ENCODE data around the gene GMPS. TPM values are rescaled to one million over a fixed set of nuclear protein-coding genes. Genes with fewer than 3 reads are reported as not detected.

GMPS gene
- total RNA-seq, 1 experiment from 2014 or later = 43.3 TPM

- intact Hi-C loops (cut with micrococcal nuclease) = no loop called here
- no peak overlapping the region for H3K4me2 ChIP-seq (ENCODE audit: low read length)
- H3K9me3 ChIP-seq (ENCODE audit: low read length) = no peaks in the 10 kb centered on the region
- ATAC-seq (no peak), DNase-seq (no peak)
- peaks cover 4% of the 10 kb centered on the region for H3K36me3 ChIP-seq (ENCODE audit: low read depth, low read length)
- TF ChIP-seq CTCF (conservative IDR thresholded peaks at IDR 0.05; ENCODE audit: low read depth, low read length) (no peak), EZH2phosphoT487 (IDR thresholded peaks at IDR 0.05; ENCODE audit: borderline replicate concordance, low read length) (no peak), EZH2 (IDR thresholded peaks at IDR 0.05; ENCODE audit: low read length, unreplicated experiment) (no peak)
- no peak overlapping the region for H3K4me3 ChIP-seq (ENCODE audit: low read length)
- peaks cover 73% of the 10 kb centered on the region for H3K79me2 ChIP-seq (ENCODE audit: low read length)
- H3K9me2 ChIP-seq (replicated peaks; ENCODE audit: low read length) = no peaks in the 10 kb centered on the region
- ChIA-PET POLR2A (ENCODE audit: unreplicated experiment) (no interaction called here), CTCF (no interaction called here)
- BruUV-seq (replicated peaks) = no TSS peak
- H3K4me1 ChIP-seq (ENCODE audit: insufficient read depth, low read length) = no peaks in the 10 kb centered on the region; the same call in 1 of the 2 replicates
- H3K27ac ChIP-seq (ENCODE audit: low read length) = no peak overlapping the region
- H3F3A ChIP-seq (ENCODE audit: low read length, unreplicated experiment) = no peaks in the 10 kb centered on the region
- no peaks in the 10 kb centered on the region for H3K27me3 ChIP-seq (ENCODE audit: low read length)
- H2AFZ ChIP-seq (ENCODE audit: low read length) = no peak overlapping the region
- H4K20me1 ChIP-seq (ENCODE audit: low read length) = peaks cover 21% of the 10 kb centered on the region
- no peak overlapping the region for H3K9ac ChIP-seq (ENCODE audit: low read length)
These were observed 19.5 kb downstream of the GMPS start for GRCh38 chr3:155889952-155890351.

GRCh38 chr3:155890671-155891190, 20.3 kb downstream of the GMPS start:
- POLR2A ChIA-PET (ENCODE audit: unreplicated experiment) = no interaction called here
- intact Hi-C loops (cut with micrococcal nuclease) = no loop called here
- Histone ChIP-seq H3K79me2 (ENCODE audit: low read length) (peaks cover 65% of the 10 kb centered on the region), H3K9me3 (ENCODE audit: low read length) (no peaks in the 10 kb centered on the region), H3F3A (ENCODE audit: low read length, unreplicated experiment) (no peaks in the 10 kb centered on the region), H3K27me3 (ENCODE audit: low read length) (no peaks in the 10 kb centered on the region), H3K9ac (ENCODE audit: low read length) (no peak overlapping the region), H3K4me2 (ENCODE audit: low read length) (no peak overlapping the region), H3K4me3 (ENCODE audit: low read length) (no peak overlapping the region), H3K27ac (ENCODE audit: low read length) (no peak overlapping the region), H3K4me1 (ENCODE audit: insufficient read depth, low read length) (no peaks in the 10 kb centered on the region; the same call in 1 of the 2 replicates), H4K20me1 (ENCODE audit: low read length) (peaks cover 19% of the 10 kb centered on the region), H2AFZ (ENCODE audit: low read length) (no peak overlapping the region), H3K36me3 (ENCODE audit: low read depth, low read length) (peaks cover 4% of the 10 kb centered on the region), H3K9me2 (replicated peaks; ENCODE audit: low read length) (no peaks in the 10 kb centered on the region)
- BruUV-seq (replicated peaks) = no TSS peak
- peak; percentile 18; the same call in 1 of the 2 replicates for ATAC-seq
- TF ChIP-seq EZH2phosphoT487 (IDR thresholded peaks at IDR 0.05; ENCODE audit: borderline replicate concordance, low read length) = no peak
- no peak for TF ChIP-seq CTCF (conservative IDR thresholded peaks at IDR 0.05; ENCODE audit: low read depth, low read length)
- TF ChIP-seq EZH2 (IDR thresholded peaks at IDR 0.05; ENCODE audit: low read length, unreplicated experiment) = no peak
- CTCF ChIA-PET = no interaction called here
- DNase-seq = peak; percentile 14

GRCh38 chr3:155891321-155891720, 20.9 kb downstream of the GMPS start:
- intact Hi-C loops (cut with micrococcal nuclease) = no loop called here
- H3K27ac ChIP-seq (ENCODE audit: low read length) = no peak overlapping the region
- peaks cover 19% of the 10 kb centered on the region for H4K20me1 ChIP-seq (ENCODE audit: low read length)
- H3K9me3 ChIP-seq (ENCODE audit: low read length) = no peaks in the 10 kb centered on the region
- H2AFZ ChIP-seq (ENCODE audit: low read length) = no peak overlapping the region
- peaks cover 60% of the 10 kb centered on the region for H3K79me2 ChIP-seq (ENCODE audit: low read length)
- no peaks in the 10 kb centered on the region; the same call in 1 of the 2 replicates for H3K4me1 ChIP-seq (ENCODE audit: insufficient read depth, low read length)
- POLR2A ChIA-PET (ENCODE audit: unreplicated experiment) = no interaction called here
- H3K9ac ChIP-seq (ENCODE audit: low read length) = no peak overlapping the region
- no peak for TF ChIP-seq EZH2phosphoT487 (IDR thresholded peaks at IDR 0.05; ENCODE audit: borderline replicate concordance, low read length)
- TF ChIP-seq CTCF (conservative IDR thresholded peaks at IDR 0.05; ENCODE audit: low read depth, low read length) = no peak
- no peak for TF ChIP-seq EZH2 (IDR thresholded peaks at IDR 0.05; ENCODE audit: low read length, unreplicated experiment)
- no peak overlapping the region for H3K4me3 ChIP-seq (ENCODE audit: low read length)
- ATAC-seq (no peak), DNase-seq (no peak)
- peaks cover 4% of the 10 kb centered on the region for H3K36me3 ChIP-seq (ENCODE audit: low read depth, low read length)
- H3K9me2 ChIP-seq (replicated peaks; ENCODE audit: low read length) = no peaks in the 10 kb centered on the region
- CTCF ChIA-PET = no interaction called here
- H3F3A ChIP-seq (ENCODE audit: low read length, unreplicated experiment) = no peaks in the 10 kb centered on the region
- H3K27me3 ChIP-seq (ENCODE audit: low read length) = no peaks in the 10 kb centered on the region
- no TSS peak for BruUV-seq (replicated peaks)
- H3K4me2 ChIP-seq (ENCODE audit: low read length) = no peak overlapping the region

All from PC-3 (cell line).